HG03432 (cell line): Measurements from ENCODE around the gene DEPDC1.
"Not testable (repeated sequence)": the region's sequence is repeated elsewhere in the genome, so short reads cannot be mapped to it uniquely, and the experiment has no call there.

Experiments used
- ATAC-seq: cut with Tn5 transposase; IDR thresholded peaks from one replicate; pipeline ENCODE4 v1.9.1; 2021; ENCODE audit warnings: mild to moderate bottlenecking, moderate library complexity; ENCODE audit not compliant: unreplicated experiment

DEPDC1 gene

GRCh38 chr1:68476626-68477025, 20.3 kb downstream of the DEPDC1 start:
- ATAC-seq: not testable (repeated sequence)

DNA sequence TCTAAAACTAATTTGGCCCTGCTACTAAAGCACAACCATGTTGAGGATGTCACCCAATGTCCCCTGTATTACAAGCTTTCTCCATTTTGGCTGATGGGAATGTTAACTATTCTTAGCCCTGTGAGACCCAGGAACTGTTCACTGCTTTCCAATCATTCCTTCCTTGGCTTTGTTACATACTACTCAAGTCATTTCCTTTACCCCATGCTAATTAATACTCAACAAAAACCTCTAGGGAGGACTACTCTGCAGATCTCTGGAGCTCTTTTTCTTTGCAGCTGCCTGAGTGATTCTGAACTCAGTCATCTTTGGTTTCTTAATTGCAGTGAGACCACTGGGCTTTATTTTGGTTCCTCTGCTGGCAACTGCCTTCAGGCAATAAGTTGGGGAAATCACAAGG, 23.8 kb downstream of the DEPDC1 start:
- ATAC-seq: no peak

DNA sequence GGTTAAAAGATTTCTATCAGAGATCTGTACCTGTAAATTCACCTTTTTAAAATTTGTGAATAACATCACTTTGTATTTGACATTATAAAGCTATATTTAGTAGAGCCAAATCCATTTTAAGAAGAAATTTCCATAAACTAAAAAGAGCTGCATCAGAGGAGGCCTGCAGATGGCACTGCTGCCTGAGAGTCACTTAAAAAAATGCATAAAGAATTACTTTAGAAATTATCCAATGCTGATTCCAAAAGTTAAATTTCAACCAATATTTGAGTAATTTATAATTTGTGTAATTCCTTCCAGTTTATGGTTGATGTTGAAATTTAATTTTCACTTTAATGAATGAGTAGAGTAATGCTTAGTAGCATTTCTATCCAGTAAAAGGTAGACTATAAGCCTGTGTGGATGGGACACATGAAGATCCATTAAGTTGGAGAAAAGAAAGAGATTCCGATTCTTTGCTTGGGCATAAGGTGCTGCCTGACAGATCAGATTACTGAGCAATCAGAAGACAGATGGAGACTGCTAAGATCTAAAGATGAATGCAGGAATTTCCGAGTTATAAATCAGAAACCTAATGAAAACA, 26.4 kb downstream of the DEPDC1 start:
- no peak for ATAC-seq

- ATAC-seq: no peak
Observed at GRCh38 chr1:68464891-68465290, 32.0 kb downstream of the DEPDC1 start.

GRCh38 chr1:68460935-68461334, 35.9 kb downstream of the DEPDC1 start:
- no peak for ATAC-seq

- no peak for ATAC-seq
Observed at GRCh38 chr1:68459796-68460195, 37.1 kb downstream of the DEPDC1 start.

DNA sequence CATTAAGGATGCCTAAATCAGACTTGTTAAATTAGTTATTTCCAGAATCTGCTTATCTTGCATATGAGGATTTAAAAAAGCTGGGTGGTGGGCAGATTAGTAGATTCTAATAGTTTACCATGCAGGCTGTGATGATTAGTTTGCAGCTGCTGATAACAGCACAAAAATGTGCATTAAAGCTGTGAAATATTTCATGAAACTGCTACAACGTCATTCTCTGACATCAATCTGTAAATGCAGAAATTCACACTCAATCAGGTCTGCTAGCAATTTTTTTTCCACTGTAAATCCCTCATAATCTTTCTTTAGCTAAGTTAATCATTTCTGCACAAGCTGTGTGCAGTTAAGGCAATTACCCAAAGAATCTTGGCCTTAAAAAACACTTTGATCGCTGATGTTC, 37.8 kb downstream of the DEPDC1 start:
- no peak for ATAC-seq

GRCh38 chr1:68456202-68456601, 40.7 kb downstream of the DEPDC1 start:
- ATAC-seq: no peak

GRCh38 chr1:68454534-68454933, 42.3 kb downstream of the DEPDC1 start:
- peak; percentile 76 for ATAC-seq

DNA sequence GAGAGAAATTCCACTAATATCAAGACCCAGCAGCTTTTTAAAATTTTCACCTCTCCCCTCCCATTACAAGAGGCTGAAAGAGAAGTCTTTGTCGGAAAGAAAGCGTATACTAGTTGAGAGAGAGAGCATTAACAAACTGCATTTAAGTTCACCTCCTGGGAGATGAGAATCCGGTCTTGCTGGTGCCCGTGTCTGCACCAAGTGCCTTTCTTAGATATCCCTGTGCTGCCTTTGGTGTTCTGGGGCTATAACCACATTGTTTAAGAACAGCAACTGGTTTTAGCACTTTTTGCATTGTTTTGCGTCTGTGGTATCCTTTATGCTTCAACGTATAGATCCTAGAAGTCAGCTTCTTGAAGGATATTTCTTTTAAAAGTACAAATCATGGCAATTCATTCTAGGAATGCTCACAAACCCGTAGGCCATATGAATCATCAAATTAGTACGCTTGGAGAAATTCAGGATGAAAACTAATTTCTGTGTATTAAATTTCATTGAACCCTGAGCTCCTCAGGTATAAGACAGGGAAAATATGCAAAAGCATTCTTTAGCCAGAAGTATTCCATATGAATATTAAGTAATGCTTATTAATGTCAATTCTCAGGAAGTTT, 43.7 kb downstream of the DEPDC1 start:
- no peak for ATAC-seq

- ATAC-seq: no peak
Observed at GRCh38 chr1:68449901-68450300, 47.0 kb downstream of the DEPDC1 start, which contains the start of gene RPE65. TSS of gene RPE65 (minus strand) at chr1:68449954. CDS start at chr1:68449905, 49 bp downstream.

DNA sequence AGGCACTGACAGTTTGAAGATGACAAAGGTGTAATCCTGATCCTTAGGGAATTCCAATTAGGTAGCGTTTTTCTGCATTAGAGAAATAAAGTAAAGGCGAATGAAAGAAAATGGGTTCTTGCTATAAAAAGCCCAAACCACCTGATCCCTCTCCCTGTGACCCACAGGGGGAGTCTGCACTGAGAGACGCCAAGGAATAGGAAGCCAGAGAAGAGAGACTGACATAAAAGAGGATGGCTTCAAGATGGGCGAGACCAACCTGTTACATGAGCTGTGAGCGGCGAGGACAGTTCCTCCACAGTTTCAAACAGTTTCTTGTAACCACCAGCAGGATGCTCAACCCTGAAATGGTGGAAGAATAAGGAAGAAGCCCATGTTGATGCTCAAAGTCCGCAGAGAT, 48.5 kb downstream of the DEPDC1 start:
- ATAC-seq: no peak

- ATAC-seq: no peak
Observed at GRCh38 chr1:68445709-68446108, 51.2 kb downstream of the DEPDC1 start.

- ATAC-seq: peak; percentile 91
Observed at GRCh38 chr1:68442822-68443556, 53.9 kb downstream of the DEPDC1 start.

DNA sequence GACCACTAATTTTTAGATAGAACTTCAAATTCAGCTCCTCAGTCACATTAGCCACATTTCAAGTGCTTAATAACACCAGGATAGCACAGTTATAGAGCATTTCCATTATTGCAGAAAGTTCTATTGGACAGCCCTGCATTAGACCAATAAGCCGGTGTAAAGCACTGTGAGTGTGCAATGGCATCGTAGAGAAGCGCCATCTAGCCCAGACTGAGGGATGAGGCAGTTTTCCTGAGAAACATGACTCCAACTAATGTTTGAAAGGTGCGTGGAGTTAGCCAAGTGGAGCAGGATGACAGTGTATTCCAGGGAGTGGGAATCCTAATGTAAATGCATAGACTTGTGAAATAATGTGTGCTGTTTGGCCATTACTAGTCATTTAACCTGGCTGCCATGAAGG, 54.9 kb downstream of the DEPDC1 start:
- ATAC-seq: no peak

GRCh38 chr1:68438310-68438709, 58.6 kb downstream of the DEPDC1 start:
- ATAC-seq: no peak

- no peak for ATAC-seq
Observed at GRCh38 chr1:68433395-68433794, 63.5 kb downstream of the DEPDC1 start.

- ATAC-seq: no peak
Observed at GRCh38 chr1:68431076-68431475, 65.8 kb downstream of the DEPDC1 start.

DNA sequence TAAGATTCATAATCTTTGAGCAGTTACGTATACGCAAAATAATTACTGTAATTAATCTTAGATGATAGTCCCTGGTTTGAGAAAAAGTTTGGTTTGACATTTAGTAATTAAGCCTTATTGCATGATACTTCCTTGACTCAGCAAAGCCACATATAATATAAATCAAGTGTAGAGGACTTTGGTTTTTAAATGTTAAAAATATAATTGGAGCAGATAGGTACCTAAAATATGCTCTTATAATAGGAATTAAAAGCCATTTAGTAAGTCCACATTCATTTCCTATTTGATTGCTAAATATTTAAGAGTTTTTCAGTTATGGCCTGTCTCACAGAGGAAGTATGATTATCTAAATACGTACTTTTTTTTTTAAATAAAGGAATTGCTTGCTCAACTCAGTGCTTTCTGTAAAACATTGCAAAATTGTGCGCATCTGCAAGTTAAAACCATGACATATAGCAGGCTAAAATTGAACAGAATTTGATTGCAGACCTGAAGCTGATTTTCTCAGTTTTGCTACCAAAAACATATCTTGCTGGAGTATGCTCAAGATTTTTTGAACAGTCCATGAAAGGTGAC, 67.6 kb downstream of the DEPDC1 start:
- ATAC-seq: no peak

DNA sequence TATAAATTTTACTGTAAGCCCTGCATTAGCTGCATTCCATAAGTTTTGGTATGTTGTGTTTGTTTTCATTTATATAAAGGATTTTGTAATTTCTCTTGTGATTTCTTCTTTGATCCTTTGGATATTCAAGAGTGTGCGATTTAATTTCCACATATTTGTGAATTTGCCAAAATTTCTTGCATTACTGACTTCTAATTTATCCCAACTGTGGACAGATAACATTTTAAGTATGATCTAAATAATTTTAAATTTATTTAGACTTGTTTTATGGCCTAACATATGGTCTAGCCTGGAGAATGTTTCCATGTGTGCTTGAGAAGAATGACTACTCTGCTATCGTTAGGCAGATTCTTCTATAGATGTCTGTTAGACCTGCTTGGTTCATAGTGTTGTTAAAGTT, 70.3 kb downstream of the DEPDC1 start:
- no peak for ATAC-seq
